Cortex of kidney (tissue), 1 donor: Measurements from ENCODE around the gene PHC1.
"Not testable (repeated sequence)": the region's sequence is repeated elsewhere in the genome, so short reads cannot be mapped to it uniquely, and the experiment has no call there.

Source experiments
- DNase-seq: peaks from one replicate; lab custom pipeline; 2025; lab: John Stamatoyannopoulos, UW

Gene PHC1

GRCh38 chr12:8911606-8912268, 2.6 kb upstream of the PHC1 start:
- no peak for DNase-seq

- no peak for DNase-seq
These were observed 1.4 kb upstream of the PHC1 start for GRCh38 chr12:8912914-8913313.

- no peak for DNase-seq
These were observed 642 bp upstream of the PHC1 start for GRCh38 chr12:8913702-8914032.

GRCh38 chr12:8914716-8915526, 612 bp downstream of the PHC1 start:
- no peak for DNase-seq

- DNase-seq, result no peak
These were observed 1.8 kb downstream of the PHC1 start for GRCh38 chr12:8916154-8916553.

- DNase-seq, result no peak
These were observed 2.7 kb downstream of the PHC1 start for GRCh38 chr12:8917031-8917430.

GRCh38 chr12:8917751-8918150, 3.4 kb downstream of the PHC1 start:
- no peak for DNase-seq

GRCh38 chr12:8919643-8920042, 5.3 kb downstream of the PHC1 start:
- not testable (repeated sequence) for DNase-seq

- no peak for DNase-seq
These were observed 8.2 kb downstream of the PHC1 start for GRCh38 chr12:8922544-8922943.

- not testable (repeated sequence) for DNase-seq
These were observed 16.5 kb downstream of the PHC1 start for GRCh38 chr12:8930655-8931323.

- not testable (repeated sequence) for DNase-seq
These were observed 18.2 kb downstream of the PHC1 start for GRCh38 chr12:8932464-8932863.

- not testable (repeated sequence) for DNase-seq
These were observed 19.8 kb downstream of the PHC1 start for GRCh38 chr12:8934080-8934479.

GRCh38 chr12:8936735-8937134, 22.4 kb downstream of the PHC1 start:
- no peak for DNase-seq

- not testable (repeated sequence) for DNase-seq
These were observed 23.6 kb downstream of the PHC1 start for GRCh38 chr12:8937842-8938442.

- DNase-seq, result no peak
These were observed 27.6 kb downstream of the PHC1 start for GRCh38 chr12:8941691-8942478.

GRCh38 chr12:8943565-8944186, 29.4 kb downstream of the PHC1 start:
- no peak for DNase-seq

GRCh38 chr12:8946733-8947132, 32.4 kb downstream of the PHC1 start:
- no peak for DNase-seq

- no peak for DNase-seq
These were observed 33.4 kb downstream of the PHC1 start for GRCh38 chr12:8947737-8948136.

GRCh38 chr12:8948701-8949341, 34.5 kb downstream of the PHC1 start:
- no peak for DNase-seq

- peak; percentile 51 for DNase-seq
These were observed 35.3 kb downstream of the PHC1 start, which contains the start of gene M6PR for GRCh38 chr12:8949342-8950220. M6PR (minus strand) TSS chr12:8949645; CDS start chr12:8946404, 3,241 bp downstream.
